Activated gamma-delta T cell treated with anti-CD3 and anti-CD28 coated beads, Interleukin-2, amount 50 U/mL, for 16 hours (primary cell): ENCODE data around the gene ANKRD55.
"Not testable (repeated sequence)": the region's sequence is repeated elsewhere in the genome, so short reads cannot be mapped to it uniquely, and the experiment has no call there.

ENCODE experiments used
- DNase-seq: peaks from one replicate; pipeline ENCODE4 v3.0.0-alpha.2; 2020; ENCODE audit warnings: low read depth

The ANKRD55 gene

DNA sequence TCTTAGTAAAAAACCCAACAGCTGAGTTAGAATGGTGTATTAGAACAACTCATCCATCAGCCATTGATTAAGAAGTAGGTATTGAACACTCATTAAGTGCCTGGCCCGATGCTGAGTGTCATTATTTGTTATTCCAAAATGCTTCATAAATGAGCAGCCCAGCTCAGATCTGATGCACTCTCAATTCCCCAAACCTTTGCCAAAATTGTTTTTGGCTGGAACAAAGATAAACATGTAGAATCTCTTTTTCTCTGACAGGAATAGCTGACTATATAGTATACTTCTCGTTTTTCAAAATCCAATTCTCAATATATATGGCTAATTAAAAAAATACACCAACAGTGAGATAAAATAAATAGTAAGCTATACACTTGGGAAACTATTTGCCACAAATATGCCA lies 20.0 kb upstream of the ANKRD55 start:
- no peak for DNase-seq

GRCh38 chr5:56251918-56252553 lies 18.9 kb upstream of the ANKRD55 start:
- DNase-seq: no peak

GRCh38 chr5:56251440-56251839 lies 18.3 kb upstream of the ANKRD55 start:
- no peak for DNase-seq

GRCh38 chr5:56250011-56250410 lies 16.9 kb upstream of the ANKRD55 start:
- DNase-seq: no peak

GRCh38 chr5:56249085-56249484 lies 16.0 kb upstream of the ANKRD55 start:
- DNase-seq: not testable (repeated sequence)

DNA sequence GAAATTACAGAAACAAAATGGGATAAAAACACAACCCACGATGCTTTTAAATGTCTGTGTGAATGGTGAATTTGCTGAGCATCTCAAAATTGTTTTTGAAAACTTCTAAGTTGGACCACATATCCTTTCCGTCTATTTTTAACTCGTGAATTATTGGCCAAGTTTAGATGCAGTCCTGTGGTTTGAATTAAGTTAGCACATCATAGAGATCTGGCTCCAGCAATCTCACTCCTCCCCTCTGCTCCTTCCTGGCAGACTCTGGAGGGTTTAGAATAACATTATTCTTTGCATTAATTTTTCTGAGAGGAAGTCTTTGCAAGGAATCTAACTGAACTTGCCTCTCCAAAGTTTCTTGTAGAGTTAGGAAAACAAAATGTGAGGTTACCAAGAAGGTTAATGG lies 14.5 kb upstream of the ANKRD55 start:
- DNase-seq: no peak

GRCh38 chr5:56246769-56247168 lies 13.6 kb upstream of the ANKRD55 start:
- DNase-seq: no peak

- no peak for DNase-seq
Observed at GRCh38 chr5:56245481-56245880, 12.4 kb upstream of the ANKRD55 start.

DNA sequence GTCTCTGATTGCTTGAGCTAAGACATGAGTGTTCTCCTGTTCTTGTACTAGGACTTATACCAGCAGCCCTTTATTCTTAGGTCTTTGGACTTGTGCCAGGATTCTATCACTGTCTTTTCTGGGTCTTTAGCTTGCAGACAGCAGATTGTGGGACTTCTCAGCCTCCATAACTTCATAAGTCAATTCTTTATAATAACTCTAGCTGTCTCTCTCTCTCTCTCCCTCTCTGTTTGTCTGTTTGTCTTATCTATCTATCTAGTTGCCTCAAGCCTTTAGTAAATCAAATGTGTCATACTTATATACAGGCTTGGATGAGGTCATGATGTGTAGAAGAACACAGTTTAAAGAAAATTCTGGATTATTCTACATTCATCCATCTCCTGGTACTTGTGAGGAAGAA lies 11.5 kb upstream of the ANKRD55 start:
- DNase-seq: no peak

GRCh38 chr5:56242271-56242670 lies 9.1 kb upstream of the ANKRD55 start:
- not testable (repeated sequence) for DNase-seq

GRCh38 chr5:56232538-56232937 lies 592 bp downstream of the ANKRD55 start:
- DNase-seq: no peak

- no peak for DNase-seq
Observed at GRCh38 chr5:56230576-56230975, 2.6 kb downstream of the ANKRD55 start.

DNA sequence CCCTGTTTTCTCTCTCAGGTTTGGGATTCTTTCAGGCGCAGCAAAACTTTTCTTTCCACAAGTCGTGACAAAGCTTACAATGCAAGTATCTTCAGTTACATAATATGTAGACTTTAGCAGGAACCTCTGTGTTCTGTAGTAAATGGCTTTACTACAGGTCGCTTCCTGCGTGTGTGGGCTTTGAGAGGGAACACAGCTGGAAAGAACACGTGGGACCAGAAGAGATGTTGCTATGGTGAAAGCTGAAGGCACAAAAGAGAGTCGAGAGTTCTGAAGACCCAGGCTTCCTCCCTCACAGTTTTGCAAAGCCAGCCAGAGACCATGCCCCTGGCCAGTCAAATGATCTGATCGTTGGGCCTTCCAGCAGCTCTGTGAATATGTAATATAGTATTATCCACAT lies 4.0 kb downstream of the ANKRD55 start:
- DNase-seq: no peak

GRCh38 chr5:56228631-56229030 lies 4.5 kb downstream of the ANKRD55 start:
- no peak for DNase-seq

DNA sequence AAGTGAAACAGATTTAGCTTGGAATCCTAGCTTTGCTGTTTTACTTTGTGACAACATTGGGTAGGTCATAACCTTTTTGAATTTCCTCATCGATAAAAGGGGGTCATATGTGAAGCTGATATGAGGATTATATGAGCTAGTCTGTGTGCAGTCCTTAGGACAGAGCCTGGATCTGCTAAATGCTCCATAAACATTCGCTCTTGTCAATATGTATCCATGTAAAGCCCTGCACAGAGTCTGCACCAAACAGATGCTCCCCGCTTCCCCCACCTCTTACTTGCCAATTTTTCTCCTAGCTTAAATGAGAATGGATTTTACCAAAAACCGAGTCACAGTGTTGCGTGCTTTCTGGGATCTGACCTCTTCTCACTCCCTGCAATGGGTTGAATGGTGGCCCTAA lies 5.4 kb downstream of the ANKRD55 start:
- DNase-seq: no peak

DNA sequence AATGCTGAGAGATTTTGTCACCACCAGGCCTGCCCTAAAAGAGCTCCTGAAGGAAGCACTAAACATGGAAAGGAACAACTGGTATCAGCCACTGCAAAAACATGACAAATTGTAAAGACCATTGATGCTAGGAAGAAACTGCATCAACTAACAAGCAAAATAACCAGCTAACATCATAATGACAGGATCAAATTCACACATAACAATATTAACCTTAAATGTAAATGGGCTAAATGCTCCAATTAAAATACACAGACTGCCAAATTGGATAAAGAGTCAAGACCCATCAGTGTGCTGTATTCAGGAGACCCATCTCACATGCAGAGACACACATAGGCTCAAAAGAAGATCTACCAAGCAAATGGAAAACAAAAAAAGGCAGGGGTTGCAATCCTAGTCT lies 9.8 kb downstream of the ANKRD55 start:
- not testable (repeated sequence) for DNase-seq

DNA sequence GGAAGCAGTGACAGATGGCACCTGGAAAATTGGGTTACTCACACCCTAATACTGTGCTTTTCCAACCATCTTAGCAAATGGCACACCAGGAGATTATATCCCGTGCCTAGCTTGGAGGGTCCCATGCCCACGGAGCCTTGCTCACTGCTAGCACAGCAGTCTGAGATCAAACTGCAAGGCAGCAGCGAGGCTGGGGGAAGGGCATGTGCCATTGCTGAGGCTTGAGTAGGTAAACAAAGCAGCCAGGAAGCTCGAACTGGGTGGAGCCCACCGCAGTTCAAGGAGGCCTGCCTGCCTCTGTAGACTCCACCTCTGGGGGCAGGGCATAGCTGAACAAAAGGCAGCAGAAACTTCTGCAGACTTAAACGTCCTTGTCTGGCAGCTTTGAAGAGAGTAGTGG lies 11.5 kb downstream of the ANKRD55 start:
- DNase-seq: not testable (repeated sequence)

- DNase-seq: no peak
Observed at GRCh38 chr5:56215019-56215830, 17.9 kb downstream of the ANKRD55 start.

- DNase-seq: not testable (repeated sequence)
Observed at GRCh38 chr5:56213886-56214535, 19.1 kb downstream of the ANKRD55 start.

GRCh38 chr5:56212130-56212879 lies 20.8 kb downstream of the ANKRD55 start:
- no peak for DNase-seq

GRCh38 chr5:56211298-56211865 lies 21.7 kb downstream of the ANKRD55 start:
- DNase-seq: no peak

- no peak for DNase-seq
Observed at GRCh38 chr5:56208681-56209080, 24.4 kb downstream of the ANKRD55 start.
